Right cardiac atrium (tissue), 5 donors: ENCODE data around the gene TSPAN14. TPM values are rescaled to one million over a fixed set of nuclear protein-coding genes. Genes with fewer than 3 reads are reported as not detected.
A peak's percentile ranks its signal among the peaks of the same experiment; 100 is the strongest.

Experiments
- ATAC-seq, 2 donors: fragments of 200-7000 bp; cut with Tn5 transposase; one replicate each; pipeline versions ENCODE4 v1.8.0 to v1.9.1; 2020; ENCODE audit warnings: moderate library complexity in 2 of 2, mild to moderate bottlenecking in 1 of 2
- DNase-seq, 3 donors: peaks; one replicate each; pipeline ENCODE4 v3.0.0-alpha.2; 2020
- H3K27ac ChIP-seq: one replicate; pipeline ENCODE4 v1.5.1; 2013; ENCODE audit warnings: mild to moderate bottlenecking, low read length, control low read depth, moderate library complexity
- H3K27me3 ChIP-seq: one replicate; pipeline ENCODE4 v1.6.1; 2013; ENCODE audit not compliant: control insufficient read depth, insufficient read depth
- H3K4me1 ChIP-seq: one replicate; pipeline ENCODE4 v1.6.1; 2013; ENCODE audit warnings: low read length; ENCODE audit not compliant: control insufficient read depth, insufficient read depth
- H3K4me3 ChIP-seq: one replicate; pipeline ENCODE4 v1.5.1; 2013; ENCODE audit warnings: low read length, control low read depth
- H3K9me3 ChIP-seq: one replicate; pipeline ENCODE4 v1.6.1; 2013; ENCODE audit warnings: low read length; ENCODE audit not compliant: control insufficient read depth
- WGBS: extraction: QIAGEN DNeasy Blood & Tissue Kit; methylation state at CpG from one replicate; pipeline ENCODE4 v1.1.7; 2013; 5-methylcytosine and 5-hydroxymethylcytosine counted together
- intact Hi-C, 4 donors: fragments of 100-400 bp; cut with DNase I; formaldehyde crosslinking; loops; one replicate each; pipeline versions ENCODE4 v1.11.0 to v1.14.0; 2022 to 2023
- long read RNA-seq, 4 donors: library from polyadenylated mRNA; unstranded; transcript quantifications; one replicate each; pipeline ENCODE4 v2.0.0, GENCODE V29; 2020 to 2021
- polyA plus RNA-seq: library from polyadenylated mRNA; stranded (reverse); fragments of 200-250 nt; gene quantifications from one replicate; pipeline ENCODE4 v1.2.3, GENCODE V29; 2013
- total RNA-seq, 4 donors: library from RNA; stranded (reverse); fragmentation: NEBNext Ultra II Directional; extraction: Animal tissue kit (Norgen Biotek cat#: 25700); gene quantifications; one replicate each; pipeline ENCODE4 v1.2.1, GENCODE V29; 2021
- donor health status: healthy with polysubstance abuse.
- donor health status: DM: no; HTN: yes; CAD: no.
- donor health status: DM: no; HTN: no; CAD: no.
- donor health status: DM: no; HTN: yes; CAD: no; lungs with severe emphysema.
- donor health status: DM: yes; HTN: yes; CAD: no.

Gene TSPAN14
- total RNA-seq (10 to 100 TPM; 24.4 to 44.1 (median 34.1) TPM), polyA plus RNA-seq (27.6 TPM)
- long read RNA-seq, donor 1, full-length matches to known transcripts: 17 of 58 reads
- long read RNA-seq, donor 1, partial matches to known transcripts: 2 of 58 reads
- long read RNA-seq, donor 1, other reads (novel, unspliced or antisense): 39 of 58 reads
- long read RNA-seq, donor 2, full-length matches to known transcripts: 4 of 14 reads
- long read RNA-seq, donor 2, partial matches to known transcripts: 2 of 14 reads
- long read RNA-seq, donor 2, other reads (novel, unspliced or antisense): 8 of 14 reads
- long read RNA-seq, donor 3, full-length matches to known transcripts: 9 of 47 reads
- long read RNA-seq, donor 3, partial matches to known transcripts: 16 of 47 reads
- long read RNA-seq, donor 3, other reads (novel, unspliced or antisense): 22 of 47 reads
- long read RNA-seq, donor 4, full-length matches to known transcripts: 11 of 18 reads
- long read RNA-seq, donor 4, partial matches to known transcripts: 0 of 18 reads
- long read RNA-seq, donor 4, other reads (novel, unspliced or antisense): 7 of 18 reads

- no peaks in the 10 kb centered on the region for H3K27me3 ChIP-seq
- peak; percentile 94 for ATAC-seq
- intact Hi-C loops: loop anchor here in 2 of 4 donors (2.0 to 5.0 kb wide), 2 partner anchors 51 to 53 kb away; no protein-coding TSS in a partner anchor
Measured at GRCh38 chr10:80453842-80454512, at the start of gene TSPAN14. TSPAN14 (plus strand) TSS chr10:80454310; CDS start chr10:80489234, 34,924 bp downstream.

GRCh38 chr10:80405035-80405434 lies 49.1 kb upstream of the TSPAN14 start:
- no peak for DNase-seq
- intact Hi-C loops: no loop called here
- H3K4me1 ChIP-seq: peaks cover 2% of the 10 kb centered on the region
- H3K27me3 ChIP-seq: no peaks in the 10 kb centered on the region
- H3K27ac ChIP-seq: no peak overlapping the region
- no peaks in the 10 kb centered on the region for H3K9me3 ChIP-seq
- WGBS: 94% methylated on average over 1 of the region's 1 CpG
- no peak overlapping the region for H3K4me3 ChIP-seq
- ATAC-seq: no peak

More at GRCh38 chr10:80453842-80454512, at the start of gene TSPAN14:
- no peaks in the 10 kb centered on the region for H3K9me3 ChIP-seq
- H3K4me1 ChIP-seq: peaks cover 12% of the 10 kb centered on the region
- peak within 1 kb of the TSS; percentile 96 for H3K27ac ChIP-seq
- H3K4me3 ChIP-seq: peak within 1 kb of the TSS; percentile 57
- peak; percentile 91 to 95 (median 94) for DNase-seq
- WGBS: under 1% methylated on average over 90 of the region's 97 CpGs

GRCh38 chr10:80405626-80406025 lies 48.5 kb upstream of the TSPAN14 start:
- Histone ChIP-seq H3K4me3 (no peak overlapping the region), H3K4me1 (peaks cover 2% of the 10 kb centered on the region), H3K9me3 (no peaks in the 10 kb centered on the region), H3K27ac (no peak overlapping the region), H3K27me3 (no peaks in the 10 kb centered on the region)
- ATAC-seq (no peak), DNase-seq (no peak)
- WGBS: 74% methylated on average over 4 of the region's 4 CpGs
- intact Hi-C loops: no loop called here

GRCh38 chr10:80406204-80406603 lies 47.9 kb upstream of the TSPAN14 start:
- H3K27ac ChIP-seq: no peak overlapping the region
- 59% methylated on average over 4 of the region's 4 CpGs for WGBS
- intact Hi-C loops: no loop called here

GRCh38 chr10:80407812-80408241 lies 46.3 kb upstream of the TSPAN14 start:
- H3K9me3 ChIP-seq: no peaks in the 10 kb centered on the region
- peak; percentile 51 to 59 for ATAC-seq
- H3K27ac ChIP-seq: peak overlapping the region; percentile 88
- WGBS: 12% methylated on average over 16 of the region's 16 CpGs
- H3K4me3 ChIP-seq: peak overlapping the region; percentile 86
- DNase-seq: peak; percentile 19 to 64 (median 60)
- H3K27me3 ChIP-seq: no peaks in the 10 kb centered on the region
- peaks cover 16% of the 10 kb centered on the region for H3K4me1 ChIP-seq
- intact Hi-C loops: no loop called here

More at GRCh38 chr10:80406204-80406603, 47.9 kb upstream of the TSPAN14 start:
- no peak for DNase-seq
- H3K9me3 ChIP-seq: no peaks in the 10 kb centered on the region
- H3K4me1 ChIP-seq: peaks cover 8% of the 10 kb centered on the region
- ATAC-seq: no peak
- H3K4me3 ChIP-seq: no peak overlapping the region
- no peaks in the 10 kb centered on the region for H3K27me3 ChIP-seq

- H3K4me1 ChIP-seq: peaks cover 18% of the 10 kb centered on the region
- no peaks in the 10 kb centered on the region for H3K9me3 ChIP-seq
- 2% methylated on average over 96 of the region's 96 CpGs for WGBS
- no peaks in the 10 kb centered on the region for H3K27me3 ChIP-seq
- DNase-seq (peak; percentile 87 to 96 (median 94)), ATAC-seq (peak; percentile 97)
- H3K27ac ChIP-seq: peak within 1 kb of the TSS; percentile 88
- intact Hi-C loops: no loop called here
- H3K4me3 ChIP-seq: peak within 1 kb of the TSS; percentile 86
Measured at GRCh38 chr10:80408242-80409101, 45.6 kb upstream of the TSPAN14 start, which contains the start of gene PRXL2A. PRXL2A (plus strand) TSS chr10:80408551; CDS start chr10:80420468, 11,917 bp downstream.

- H3K4me1 ChIP-seq: peaks cover 23% of the 10 kb centered on the region
- H3K27me3 ChIP-seq: no peaks in the 10 kb centered on the region
- H3K27ac ChIP-seq: peak overlapping the region; percentile 68
- WGBS: 38% methylated on average over 12 of the region's 12 CpGs
- ATAC-seq: no peak
- DNase-seq: no peak
- H3K9me3 ChIP-seq: no peaks in the 10 kb centered on the region
- intact Hi-C loops: no loop called here
- H3K4me3 ChIP-seq: peak overlapping the region; percentile 86
Measured at GRCh38 chr10:80409121-80409520, 45.0 kb upstream of the TSPAN14 start.

GRCh38 chr10:80410122-80410521 lies 44.0 kb upstream of the TSPAN14 start:
- Histone ChIP-seq H3K9me3 (no peaks in the 10 kb centered on the region), H3K4me1 (peaks cover 29% of the 10 kb centered on the region), H3K27ac (peak overlapping the region; percentile 58), H3K27me3 (no peaks in the 10 kb centered on the region), H3K4me3 (no peak overlapping the region)
- WGBS: 47% methylated on average over 2 of the region's 2 CpGs
- ATAC-seq (peak in 1 of 2 donors; percentile 25), DNase-seq (peak in 1 of 3 donors; percentile 21)
- intact Hi-C loops: no loop called here

- DNase-seq (no peak), ATAC-seq (peak in 1 of 2 donors; percentile 15)
- intact Hi-C loops: no loop called here
- H3K27me3 ChIP-seq: no peaks in the 10 kb centered on the region
- H3K4me3 ChIP-seq: no peak overlapping the region
- H3K4me1 ChIP-seq: peaks cover 30% of the 10 kb centered on the region
- 64% methylated on average over 5 of the region's 5 CpGs for WGBS
- H3K9me3 ChIP-seq: no peaks in the 10 kb centered on the region
- H3K27ac ChIP-seq: peak overlapping the region; percentile 65
Measured at GRCh38 chr10:80410578-80411145, 43.4 kb upstream of the TSPAN14 start.

GRCh38 chr10:80411267-80411668 lies 42.8 kb upstream of the TSPAN14 start:
- DNase-seq (peak; percentile 40 to 70 (median 69)), ATAC-seq (no peak)
- WGBS: 55% methylated on average over 2 of the region's 2 CpGs
- Histone ChIP-seq H3K4me3 (no peak overlapping the region), H3K4me1 (peaks cover 31% of the 10 kb centered on the region), H3K9me3 (no peaks in the 10 kb centered on the region), H3K27ac (peak overlapping the region; percentile 65), H3K27me3 (no peaks in the 10 kb centered on the region)
- intact Hi-C loops: no loop called here
